ENCODE results near the gene ZNF333. TPM values are rescaled to one million over a fixed set of nuclear protein-coding genes. Genes with fewer than 3 reads are reported as not detected.
"Not testable (repeated sequence)": the region's sequence is repeated elsewhere in the genome, so short reads cannot be mapped to it uniquely, and the experiment has no call there.

ZNF333 gene
- total RNA-seq, 1 experiment from 2014 or later = 8.1 TPM

GRCh38 chr19:14746886-14747285 lies 57.0 kb downstream of the ZNF333 start:
- H3K27me3 ChIP-seq = no peaks in the 10 kb centered on the region; the same call in 1 of the 2 replicates
- DNase-seq = no peak
- H3K36me3 ChIP-seq = no peaks in the 10 kb centered on the region; the same call in 1 of the 2 replicates
- no peak overlapping the region for H3K4me3 ChIP-seq
- no peaks in the 10 kb centered on the region for H3K9me3 ChIP-seq

- Histone ChIP-seq H3K9me3 (no peaks in the 10 kb centered on the region), H3K27me3 (no peaks in the 10 kb centered on the region; the same call in 1 of the 2 replicates), H3K36me3 (no peaks in the 10 kb centered on the region; the same call in 1 of the 2 replicates), H3K4me3 (no peak overlapping the region)
- no peak for DNase-seq
Measured at GRCh38 chr19:14748601-14749000, 58.8 kb downstream of the ZNF333 start.

GRCh38 chr19:14758816-14759215 lies 69.0 kb downstream of the ZNF333 start:
- peaks cover 23% of the 10 kb centered on the region for H3K27me3 ChIP-seq
- H3K9me3 ChIP-seq = no peaks in the 10 kb centered on the region
- H3K4me3 ChIP-seq = no peak overlapping the region
- DNase-seq = no peak
- H3K36me3 ChIP-seq = no peaks in the 10 kb centered on the region

- H3K9me3 ChIP-seq = no peaks in the 10 kb centered on the region
- DNase-seq = no peak
- peaks cover 24% of the 10 kb centered on the region for H3K27me3 ChIP-seq
- no peaks in the 10 kb centered on the region for H3K36me3 ChIP-seq
- H3K4me3 ChIP-seq = no peak overlapping the region
Measured at GRCh38 chr19:14761607-14762006, 71.8 kb downstream of the ZNF333 start.

GRCh38 chr19:14762111-14762510 lies 72.3 kb downstream of the ZNF333 start:
- Histone ChIP-seq H3K27me3 (peaks cover 24% of the 10 kb centered on the region), H3K36me3 (no peaks in the 10 kb centered on the region), H3K9me3 (no peaks in the 10 kb centered on the region), H3K4me3 (no peak overlapping the region)
- DNase-seq = no peak

- H3K36me3 ChIP-seq = no peaks in the 10 kb centered on the region
- H3K9me3 ChIP-seq = no peaks in the 10 kb centered on the region
- no peak overlapping the region for H3K4me3 ChIP-seq
- H3K27me3 ChIP-seq = peaks cover 14% of the 10 kb centered on the region
- DNase-seq = no peak
Measured at GRCh38 chr19:14763497-14764145, 73.8 kb downstream of the ZNF333 start.

GRCh38 chr19:14764401-14764800 lies 74.6 kb downstream of the ZNF333 start:
- H3K27me3 ChIP-seq = peaks cover 10% of the 10 kb centered on the region; the same call in 1 of the 2 replicates
- no peak for DNase-seq
- H3K4me3 ChIP-seq = no peak overlapping the region
- H3K36me3 ChIP-seq = no peaks in the 10 kb centered on the region
- H3K9me3 ChIP-seq = no peaks in the 10 kb centered on the region

GRCh38 chr19:14765403-14765802 lies 75.6 kb downstream of the ZNF333 start:
- H3K4me3 ChIP-seq, H3K9me3 ChIP-seq, H3K36me3 ChIP-seq, DNase-seq: not testable (repeated sequence)
- peaks cover 10% of the 10 kb centered on the region; the same call in 1 of the 2 replicates for H3K27me3 ChIP-seq

GRCh38 chr19:14765841-14766240 lies 76.0 kb downstream of the ZNF333 start:
- not testable (repeated sequence) for H3K9me3 ChIP-seq, DNase-seq, H3K36me3 ChIP-seq, H3K4me3 ChIP-seq, H3K27me3 ChIP-seq

- Histone ChIP-seq H3K27me3 (peaks cover 3% of the 10 kb centered on the region; the same call in 1 of the 2 replicates), H3K36me3 (no peaks in the 10 kb centered on the region), H3K9me3 (no peaks in the 10 kb centered on the region), H3K4me3 (no peak overlapping the region)
- DNase-seq = no peak
Measured at GRCh38 chr19:14767466-14767971, 77.7 kb downstream of the ZNF333 start.

GRCh38 chr19:14768001-14768400 lies 78.2 kb downstream of the ZNF333 start:
- no peak for DNase-seq
- Histone ChIP-seq H3K9me3 (no peaks in the 10 kb centered on the region), H3K36me3 (no peaks in the 10 kb centered on the region), H3K27me3 (peaks cover 3% of the 10 kb centered on the region; the same call in 1 of the 2 replicates), H3K4me3 (no peak overlapping the region)

GRCh38 chr19:14769201-14769600 lies 79.4 kb downstream of the ZNF333 start:
- H3K27me3 ChIP-seq = peaks cover 3% of the 10 kb centered on the region; the same call in 1 of the 2 replicates
- DNase-seq = no peak
- no peaks in the 10 kb centered on the region for H3K9me3 ChIP-seq

GRCh38 chr19:14770136-14770535 lies 80.3 kb downstream of the ZNF333 start:
- DNase-seq = no peak
- Histone ChIP-seq H3K9me3 (no peaks in the 10 kb centered on the region), H3K4me3 (no peak overlapping the region), H3K36me3 (no peaks in the 10 kb centered on the region), H3K27me3 (peaks cover 4% of the 10 kb centered on the region)

More at GRCh38 chr19:14769201-14769600, 79.4 kb downstream of the ZNF333 start:
- Histone ChIP-seq H3K36me3 (no peaks in the 10 kb centered on the region), H3K4me3 (no peak overlapping the region)

- DNase-seq = no peak
- H3K4me3 ChIP-seq = no peak overlapping the region
- peaks cover 8% of the 10 kb centered on the region for H3K27me3 ChIP-seq
- H3K36me3 ChIP-seq = no peaks in the 10 kb centered on the region
- no peaks in the 10 kb centered on the region for H3K9me3 ChIP-seq
Measured at GRCh38 chr19:14770944-14771839, 81.3 kb downstream of the ZNF333 start.

- H3K36me3 ChIP-seq = no peaks in the 10 kb centered on the region
- DNase-seq = no peak
- H3K9me3 ChIP-seq = no peaks in the 10 kb centered on the region
- peaks cover 8% of the 10 kb centered on the region for H3K27me3 ChIP-seq
- no peak overlapping the region for H3K4me3 ChIP-seq
Measured at GRCh38 chr19:14772467-14772866, 82.6 kb downstream of the ZNF333 start.

- DNase-seq = no peak
- no peaks in the 10 kb centered on the region for H3K9me3 ChIP-seq
Measured at GRCh38 chr19:14772995-14773394, 83.1 kb downstream of the ZNF333 start.

GRCh38 chr19:14773722-14774121 lies 83.9 kb downstream of the ZNF333 start:
- H3K9me3 ChIP-seq, H3K36me3 ChIP-seq, H3K27me3 ChIP-seq, DNase-seq, H3K4me3 ChIP-seq: not testable (repeated sequence)

More at GRCh38 chr19:14772995-14773394, 83.1 kb downstream of the ZNF333 start:
- no peak overlapping the region for H3K4me3 ChIP-seq
- H3K36me3 ChIP-seq = no peaks in the 10 kb centered on the region
- H3K27me3 ChIP-seq = peaks cover 8% of the 10 kb centered on the region
